H7 (cell line): ENCODE results near the gene HOATZ. TPM values are rescaled to one million over a fixed set of nuclear protein-coding genes. Genes with fewer than 3 reads are reported as not detected.

Source experiments
- total RNA-seq: library from RNA; depleted of rRNA; stranded (reverse); fragments of >200 nt; shearing (Covaris generic); gene quantifications from 2 replicates; pipeline ENCODE4 v1.2.3, GENCODE V29; 2014; rRNA removed

Gene HOATZ
- total RNA-seq, 1 experiment from 2014 or later: not detected

Other genes with a start within 250 kb of the HOATZ start
- gene POU2AF3, start 216.2 kb upstream of the HOATZ start, total RNA-seq: 0.87 and 1.0 TPM in 2 replicates
- not detected in 2 replicates for gene POU2AF1, start 135.5 kb upstream of the HOATZ start, total RNA-seq
- not detected in 2 replicates for gene BTG4, start 2.4 kb upstream of the HOATZ start, total RNA-seq
- 1.0 and 1.2 TPM in 2 replicates for gene LAYN, start 25.9 kb downstream of the HOATZ start, total RNA-seq
- gene SIK2, start 87.7 kb downstream of the HOATZ start, total RNA-seq: 5.5 and 7.3 TPM in 2 replicates